HL-60 (cell line): ENCODE results near the gene EPB41L4B.

Experiments used
- POLR2AphosphoS5 ChIP-seq: IDR thresholded peaks from 2 replicates; pipeline ENCODE4 v1.6.1; 2012; ENCODE audit warnings: low read depth
- TF ChIP-seq, protein P1 (sequence below): IDR thresholded peaks from one replicate; pipeline ENCODE4 v1.5.1; 2011; ENCODE audit warnings: low read length, control low read depth, inconsistent platforms; ENCODE audit not compliant: insufficient read depth

DNA sequence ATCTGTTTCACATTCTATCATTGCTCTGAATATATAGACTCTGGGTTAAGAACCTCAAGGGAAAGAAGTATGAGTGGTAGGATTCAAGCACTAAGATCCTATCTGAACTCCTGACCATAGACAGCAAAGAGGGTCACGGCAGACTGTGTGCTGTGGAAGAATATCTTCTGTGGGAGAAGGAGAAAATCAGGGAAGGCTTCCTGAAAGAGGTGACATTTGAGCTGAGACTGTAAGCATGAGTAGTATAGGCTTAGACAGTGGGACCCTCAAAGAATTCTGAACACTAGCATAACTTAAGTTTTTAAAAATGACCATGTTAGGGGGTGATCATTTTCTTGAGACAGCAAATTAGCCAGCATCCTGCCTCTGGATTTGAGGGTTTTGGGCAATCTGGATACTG, 157.7 kb downstream of the EPB41L4B start:
- TF ChIP-seq, protein P1, sequence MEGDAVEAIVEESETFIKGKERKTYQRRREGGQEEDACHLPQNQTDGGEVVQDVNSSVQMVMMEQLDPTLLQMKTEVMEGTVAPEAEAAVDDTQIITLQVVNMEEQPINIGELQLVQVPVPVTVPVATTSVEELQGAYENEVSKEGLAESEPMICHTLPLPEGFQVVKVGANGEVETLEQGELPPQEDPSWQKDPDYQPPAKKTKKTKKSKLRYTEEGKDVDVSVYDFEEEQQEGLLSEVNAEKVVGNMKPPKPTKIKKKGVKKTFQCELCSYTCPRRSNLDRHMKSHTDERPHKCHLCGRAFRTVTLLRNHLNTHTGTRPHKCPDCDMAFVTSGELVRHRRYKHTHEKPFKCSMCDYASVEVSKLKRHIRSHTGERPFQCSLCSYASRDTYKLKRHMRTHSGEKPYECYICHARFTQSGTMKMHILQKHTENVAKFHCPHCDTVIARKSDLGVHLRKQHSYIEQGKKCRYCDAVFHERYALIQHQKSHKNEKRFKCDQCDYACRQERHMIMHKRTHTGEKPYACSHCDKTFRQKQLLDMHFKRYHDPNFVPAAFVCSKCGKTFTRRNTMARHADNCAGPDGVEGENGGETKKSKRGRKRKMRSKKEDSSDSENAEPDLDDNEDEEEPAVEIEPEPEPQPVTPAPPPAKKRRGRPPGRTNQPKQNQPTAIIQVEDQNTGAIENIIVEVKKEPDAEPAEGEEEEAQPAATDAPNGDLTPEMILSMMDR: no peak
- TF ChIP-seq POLR2AphosphoS5: no peak
